ENCODE results near the gene KIAA1328.

DNA sequence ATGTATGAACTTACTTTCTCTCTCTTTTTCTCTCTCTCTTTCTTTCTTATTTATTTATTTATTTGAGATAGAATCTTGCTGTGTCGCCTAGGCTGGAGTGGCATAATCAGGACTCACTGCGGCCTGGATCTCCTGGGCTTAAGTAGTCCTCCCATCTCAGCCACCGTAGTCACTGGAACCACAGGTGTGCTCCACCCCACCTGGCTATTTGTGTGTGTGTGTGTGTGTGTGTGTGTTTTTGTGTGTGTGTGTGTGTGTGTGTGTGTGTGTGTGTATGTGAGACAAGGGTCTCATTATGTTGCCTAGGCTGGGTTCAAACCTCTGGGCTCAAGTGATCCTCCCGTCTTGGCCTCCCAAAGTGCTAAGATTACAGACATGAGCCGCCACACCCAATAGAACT is 64.3 kb downstream of the KIAA1328 start:
- no peak for TF ChIP-seq POLR2AphosphoS5 (IDR thresholded peaks at IDR 0.05; ENCODE audit: insufficient read depth in 1 of 2, low read depth in 1 of 2)
- TF ChIP-seq, protein P1, sequence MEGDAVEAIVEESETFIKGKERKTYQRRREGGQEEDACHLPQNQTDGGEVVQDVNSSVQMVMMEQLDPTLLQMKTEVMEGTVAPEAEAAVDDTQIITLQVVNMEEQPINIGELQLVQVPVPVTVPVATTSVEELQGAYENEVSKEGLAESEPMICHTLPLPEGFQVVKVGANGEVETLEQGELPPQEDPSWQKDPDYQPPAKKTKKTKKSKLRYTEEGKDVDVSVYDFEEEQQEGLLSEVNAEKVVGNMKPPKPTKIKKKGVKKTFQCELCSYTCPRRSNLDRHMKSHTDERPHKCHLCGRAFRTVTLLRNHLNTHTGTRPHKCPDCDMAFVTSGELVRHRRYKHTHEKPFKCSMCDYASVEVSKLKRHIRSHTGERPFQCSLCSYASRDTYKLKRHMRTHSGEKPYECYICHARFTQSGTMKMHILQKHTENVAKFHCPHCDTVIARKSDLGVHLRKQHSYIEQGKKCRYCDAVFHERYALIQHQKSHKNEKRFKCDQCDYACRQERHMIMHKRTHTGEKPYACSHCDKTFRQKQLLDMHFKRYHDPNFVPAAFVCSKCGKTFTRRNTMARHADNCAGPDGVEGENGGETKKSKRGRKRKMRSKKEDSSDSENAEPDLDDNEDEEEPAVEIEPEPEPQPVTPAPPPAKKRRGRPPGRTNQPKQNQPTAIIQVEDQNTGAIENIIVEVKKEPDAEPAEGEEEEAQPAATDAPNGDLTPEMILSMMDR (IDR thresholded peaks at IDR 0.05): no peak
- TF ChIP-seq POLR2A (IDR thresholded peaks at IDR 0.05): no peak

Measured in vagina (tissue), 2 donors.